ENCODE results near the gene PNKP. TPM values are rescaled to one million over a fixed set of nuclear protein-coding genes. Genes with fewer than 3 reads are reported as not detected.
A peak's percentile ranks its signal among the peaks of the same experiment; 100 is the strongest.

PNKP gene
- total and polyA plus RNA-seq, 5 donors, result 38.6 to 144 (median 40.8) TPM

DNA sequence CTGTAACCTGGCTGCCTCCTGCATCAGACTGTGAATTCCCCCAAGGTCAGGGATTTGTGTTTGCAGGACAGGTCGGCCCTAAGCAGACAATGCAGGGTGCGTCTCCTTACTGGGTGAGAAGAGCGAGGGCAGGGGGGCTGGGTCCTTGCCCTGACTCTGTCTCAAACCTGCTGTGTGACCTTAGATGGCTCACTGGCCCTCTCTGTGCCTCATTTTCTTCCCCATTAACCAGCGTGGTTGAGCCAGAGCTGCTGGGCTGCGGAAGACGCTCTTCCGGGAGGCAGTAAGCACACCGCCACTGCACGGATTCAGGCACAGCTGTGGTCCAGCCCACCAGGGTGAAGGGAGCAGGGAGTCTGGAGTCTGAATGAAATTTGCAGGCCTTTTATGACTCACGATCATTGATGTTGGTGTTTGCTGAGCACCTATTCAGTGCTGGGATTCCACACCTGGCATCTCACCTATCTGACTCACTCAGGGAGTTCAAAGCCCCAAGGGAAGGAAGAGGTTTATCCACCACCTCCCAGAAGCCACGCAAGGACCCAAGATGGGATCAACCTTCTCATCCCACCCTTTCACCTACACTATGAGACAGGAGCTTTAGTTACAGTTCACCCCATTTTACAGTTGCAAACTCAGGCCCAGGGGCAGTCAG is 7.3 kb upstream of the PNKP start:
- H3K4me3 ChIP-seq (ENCODE audit: low read length), result no peak overlapping the region
- no peaks in the 10 kb centered on the region for H3K27me3 ChIP-seq (ENCODE audit: control insufficient read depth, insufficient read depth)
- peaks cover 7% of the 10 kb centered on the region for H3K4me1 ChIP-seq (ENCODE audit: control insufficient read depth, insufficient read depth, low read length)
- H3K27ac ChIP-seq (ENCODE audit: low read length), result no peak overlapping the region
- no peaks in the 10 kb centered on the region for H3K9me3 ChIP-seq (ENCODE audit: control insufficient read depth, low read length)
- ATAC-seq, result no peak
- intact Hi-C loops (cut with DNase I), result no loop called here
- peak in 1 of 3 donors; percentile 30 for DNase-seq
- WGBS, result 93% methylated on average over 11 of the region's 11 CpGs

DNA sequence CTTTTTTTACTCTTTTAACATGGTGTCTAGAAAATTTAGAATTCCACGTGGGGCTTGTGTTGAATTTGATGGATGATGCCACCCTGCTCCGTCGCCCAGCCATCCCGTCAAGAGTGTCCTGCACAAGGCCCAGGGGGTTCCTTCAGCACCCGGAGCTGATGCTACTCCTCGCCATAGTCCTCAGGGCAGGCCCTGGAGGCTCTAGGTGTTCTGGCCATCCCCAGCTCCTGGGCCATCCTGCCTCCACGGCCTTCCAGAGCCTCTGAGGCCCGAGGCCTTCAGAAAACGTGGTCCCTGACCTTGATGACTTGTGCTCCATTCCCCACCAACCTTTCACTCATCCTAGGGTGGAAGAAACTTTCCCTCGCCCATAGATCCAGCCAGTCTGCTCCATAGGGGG is 6.5 kb upstream of the PNKP start:
- peaks cover 7% of the 10 kb centered on the region for H3K4me1 ChIP-seq (ENCODE audit: control insufficient read depth, insufficient read depth, low read length)
- 88% methylated on average over 10 of the region's 10 CpGs for WGBS
- H3K9me3 ChIP-seq (ENCODE audit: control insufficient read depth, low read length), result no peaks in the 10 kb centered on the region
- DNase-seq (peak in 2 of 3 donors; percentile 29 to 44), ATAC-seq (no peak)
- no peak overlapping the region for H3K4me3 ChIP-seq (ENCODE audit: low read length)
- H3K27ac ChIP-seq (ENCODE audit: low read length), result no peak overlapping the region
- H3K27me3 ChIP-seq (ENCODE audit: control insufficient read depth, insufficient read depth), result no peaks in the 10 kb centered on the region
- intact Hi-C loops (cut with DNase I), result no loop called here

DNA sequence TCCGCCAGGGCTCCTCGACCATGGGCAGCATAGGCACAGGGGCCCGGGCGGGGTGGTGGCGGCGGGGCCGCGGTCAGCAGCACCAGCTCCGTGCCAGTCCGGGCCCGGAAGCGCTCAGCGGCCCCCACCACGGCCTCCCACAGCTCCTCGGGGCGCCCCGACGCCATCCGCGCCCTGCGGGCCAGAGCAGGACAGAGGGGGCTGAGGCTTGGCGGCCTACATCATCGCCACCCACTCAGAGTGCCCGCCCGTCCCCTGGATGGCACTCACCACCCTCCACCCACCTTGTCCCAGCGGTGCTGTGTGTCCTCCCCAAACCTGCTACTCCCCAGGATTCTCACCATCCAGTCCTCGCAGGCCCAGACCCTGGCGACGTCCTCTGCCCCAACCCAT is 5.7 kb upstream of the PNKP start:
- no peak for ATAC-seq
- peaks cover 7% of the 10 kb centered on the region for H3K4me1 ChIP-seq (ENCODE audit: control insufficient read depth, insufficient read depth, low read length)
- intact Hi-C loops (cut with DNase I), result no loop called here
- H3K4me3 ChIP-seq (ENCODE audit: low read length), result no peak overlapping the region
- DNase-seq, result peak in 2 of 3 donors; percentile 52 to 70
- WGBS, result 92% methylated on average over 29 of the region's 29 CpGs
- no peaks in the 10 kb centered on the region for H3K27me3 ChIP-seq (ENCODE audit: control insufficient read depth, insufficient read depth)
- H3K27ac ChIP-seq (ENCODE audit: low read length), result no peak overlapping the region
- no peaks in the 10 kb centered on the region for H3K9me3 ChIP-seq (ENCODE audit: control insufficient read depth, low read length)

DNA sequence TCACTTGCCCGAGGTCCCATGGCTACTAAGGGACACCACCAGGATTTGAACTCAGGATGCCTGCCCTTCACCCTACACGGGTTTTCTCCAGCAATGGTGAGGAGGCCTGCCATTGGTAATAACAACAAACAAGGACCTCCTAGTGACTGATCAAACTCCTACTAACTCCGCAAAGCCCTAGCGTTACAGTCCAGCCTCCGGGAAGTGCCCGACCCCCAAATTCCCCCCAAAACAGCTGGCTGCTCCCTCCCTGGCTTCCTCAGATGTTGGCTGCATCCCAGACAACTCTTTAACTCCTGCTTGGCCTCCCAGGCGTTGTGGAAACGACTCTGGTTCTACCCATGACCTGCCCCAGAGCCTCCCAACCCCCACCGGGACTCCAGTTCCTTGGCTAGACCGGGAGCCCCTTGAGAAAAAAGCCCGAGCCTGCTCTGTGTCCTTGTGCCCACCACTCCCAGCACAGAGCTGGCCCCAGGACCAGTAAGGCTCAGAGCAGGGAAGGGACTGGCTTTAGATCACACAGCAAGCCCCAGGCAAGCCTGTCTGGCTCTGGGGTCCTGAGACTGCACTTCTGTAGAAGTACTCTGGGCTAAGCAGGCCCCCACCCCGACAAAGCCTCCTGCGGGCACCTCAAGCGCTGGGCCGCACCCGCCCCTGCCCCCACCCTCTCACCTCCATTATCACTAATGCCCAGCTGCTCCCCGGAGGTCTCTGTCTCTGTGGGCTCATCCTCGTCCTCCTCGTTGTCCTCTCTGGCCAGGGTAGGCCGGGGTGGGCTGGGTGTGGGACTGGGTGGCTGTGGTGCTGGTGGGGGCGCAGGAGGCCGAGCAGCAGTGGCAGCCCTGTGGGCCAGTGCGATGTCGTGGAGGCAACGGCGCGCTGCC is 5.1 kb upstream of the PNKP start:
- Histone ChIP-seq H3K4me3 (ENCODE audit: low read length) (no peak overlapping the region), H3K27me3 (ENCODE audit: control insufficient read depth, insufficient read depth) (no peaks in the 10 kb centered on the region), H3K27ac (ENCODE audit: low read length) (no peak overlapping the region), H3K4me1 (ENCODE audit: control insufficient read depth, insufficient read depth, low read length) (peaks cover 7% of the 10 kb centered on the region), H3K9me3 (ENCODE audit: control insufficient read depth, low read length) (no peaks in the 10 kb centered on the region)
- peak in 2 of 3 donors; percentile 54 to 57 for DNase-seq
- WGBS, result 83% methylated on average over 27 of the region's 27 CpGs
- intact Hi-C loops (cut with DNase I), result no loop called here
- ATAC-seq, result no peak

DNA sequence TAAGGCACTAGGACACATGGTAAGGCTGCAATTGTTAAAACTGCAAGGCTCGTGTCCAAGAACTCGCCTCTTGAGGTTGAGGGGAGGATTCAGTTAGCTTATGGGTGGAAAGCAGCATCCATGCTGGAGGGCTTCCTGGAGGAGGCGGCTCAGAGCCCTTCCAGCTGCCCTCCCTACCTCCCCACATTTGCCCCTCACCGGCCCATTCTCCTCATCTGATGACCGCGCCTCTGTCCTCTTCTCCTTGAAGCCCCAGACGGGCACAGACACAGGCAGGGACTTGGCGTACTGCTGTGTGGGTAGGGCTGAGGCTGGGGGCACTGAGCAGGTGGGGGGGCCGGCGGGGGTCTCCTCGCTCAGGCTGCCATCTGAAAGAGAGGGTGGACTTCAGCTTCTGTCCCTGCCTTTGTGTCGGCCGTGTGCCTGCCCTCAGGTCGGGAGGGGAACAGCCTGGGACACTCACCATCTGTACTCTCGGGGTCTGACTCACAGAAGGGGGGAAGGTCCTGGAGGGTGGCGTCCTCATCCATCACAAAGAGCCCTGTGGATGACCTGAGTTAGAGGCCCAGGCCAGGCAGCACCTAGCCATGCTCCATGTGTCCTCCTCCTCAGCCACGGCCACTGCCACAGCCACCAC is 4.1 kb upstream of the PNKP start:
- Histone ChIP-seq H3K9me3 (ENCODE audit: control insufficient read depth, low read length) (no peaks in the 10 kb centered on the region), H3K27me3 (ENCODE audit: control insufficient read depth, insufficient read depth) (no peaks in the 10 kb centered on the region), H3K27ac (ENCODE audit: low read length) (no peak overlapping the region), H3K4me1 (ENCODE audit: control insufficient read depth, insufficient read depth, low read length) (peaks cover 7% of the 10 kb centered on the region), H3K4me3 (ENCODE audit: low read length) (no peak overlapping the region)
- intact Hi-C loops (cut with DNase I), result no loop called here
- ATAC-seq (no peak), DNase-seq (peak in 2 of 3 donors; percentile 55 to 56)
- WGBS, result 90% methylated on average over 17 of the region's 17 CpGs

- Histone ChIP-seq H3K27ac (ENCODE audit: low read length) (peak overlapping the region; percentile 86), H3K27me3 (ENCODE audit: control insufficient read depth, insufficient read depth) (no peaks in the 10 kb centered on the region), H3K4me1 (ENCODE audit: control insufficient read depth, insufficient read depth, low read length) (peaks cover 3% of the 10 kb centered on the region), H3K9me3 (ENCODE audit: control insufficient read depth, low read length) (no peaks in the 10 kb centered on the region), H3K4me3 (ENCODE audit: low read length) (no peak overlapping the region)
- DNase-seq, result peak; percentile 35 to 76 (median 66)
- ATAC-seq, result no peak
- WGBS, result 62% methylated on average over 15 of the region's 15 CpGs
- intact Hi-C loops (cut with DNase I), result no loop called here
These were observed 3.0 kb upstream of the PNKP start for GRCh38 chr19:49870309-49870901.

- DNase-seq, result peak; percentile 94 to 98 (median 98)
- intact Hi-C loops (cut with DNase I), result loop anchor here in 3 of 4 donors (5.0 to 10.0 kb wide), 2 partner anchors 52 to 55 kb away; partner anchors contain the start of genes MED25 (in 3 of the 3) and FUZ (in 2 of the 3)
- Histone ChIP-seq H3K4me1 (ENCODE audit: control insufficient read depth, insufficient read depth, low read length) (peaks cover 4% of the 10 kb centered on the region), H3K27ac (ENCODE audit: low read length) (peak overlapping the region; percentile 86), H3K4me3 (ENCODE audit: low read length) (peak overlapping the region; percentile 32), H3K27me3 (ENCODE audit: control insufficient read depth, insufficient read depth) (no peaks in the 10 kb centered on the region), H3K9me3 (ENCODE audit: control insufficient read depth, low read length) (no peaks in the 10 kb centered on the region)
- ATAC-seq, result peak; percentile 84 to 86
- under 1% methylated on average over 67 of the region's 67 CpGs for WGBS
These were observed 2.3 kb upstream of the PNKP start for GRCh38 chr19:49869484-49870308.

- Histone ChIP-seq H3K4me1 (ENCODE audit: control insufficient read depth, insufficient read depth, low read length) (peaks cover 4% of the 10 kb centered on the region), H3K4me3 (ENCODE audit: low read length) (peak overlapping the region; percentile 15), H3K27ac (ENCODE audit: low read length) (peak overlapping the region; percentile 69), H3K27me3 (ENCODE audit: control insufficient read depth, insufficient read depth) (no peaks in the 10 kb centered on the region), H3K9me3 (ENCODE audit: control insufficient read depth, low read length) (no peaks in the 10 kb centered on the region)
- WGBS, result under 1% methylated on average over 15 of the region's 15 CpGs
- peak; percentile 4 to 8 for ATAC-seq
- intact Hi-C loops (cut with DNase I), result loop anchor here in 3 of 4 donors (5.0 to 10.0 kb wide), 2 partner anchors 52 to 54 kb away; partner anchors contain the start of genes MED25 (in 3 of the 3) and FUZ (in 2 of the 3)
- DNase-seq, result no peak
These were observed 1.7 kb upstream of the PNKP start for GRCh38 chr19:49869009-49869483.

- no peaks in the 10 kb centered on the region for H3K27me3 ChIP-seq (ENCODE audit: control insufficient read depth, insufficient read depth)
- ATAC-seq (no peak), DNase-seq (peak in 1 of 3 donors; percentile 12)
- H3K9me3 ChIP-seq (ENCODE audit: control insufficient read depth, low read length), result no peaks in the 10 kb centered on the region
- intact Hi-C loops (cut with DNase I), result loop anchor here in 3 of 4 donors (5.0 to 10.0 kb wide), 2 partner anchors 48 to 50 kb away; partner anchors contain the start of genes MED25 (in 3 of the 3) and FUZ (in 2 of the 3)
- no peak overlapping the region for H3K4me3 ChIP-seq (ENCODE audit: low read length)
- H3K27ac ChIP-seq (ENCODE audit: low read length), result no peak overlapping the region
- WGBS, result 89% methylated on average over 13 of the region's 13 CpGs
- peaks cover 2% of the 10 kb centered on the region for H3K4me1 ChIP-seq (ENCODE audit: control insufficient read depth, insufficient read depth, low read length)
These were observed 2.5 kb downstream of the PNKP start for GRCh38 chr19:49864890-49865289.

- H3K27me3 ChIP-seq (ENCODE audit: control insufficient read depth, insufficient read depth), result no peaks in the 10 kb centered on the region
- no peak for ATAC-seq
- DNase-seq, result peak; percentile 23 to 62 (median 54)
- 91% methylated on average over 17 of the region's 17 CpGs for WGBS
- H3K27ac ChIP-seq (ENCODE audit: low read length), result no peak overlapping the region
- H3K4me1 ChIP-seq (ENCODE audit: control insufficient read depth, insufficient read depth, low read length), result peaks cover 2% of the 10 kb centered on the region
- no peaks in the 10 kb centered on the region for H3K9me3 ChIP-seq (ENCODE audit: control insufficient read depth, low read length)
- H3K4me3 ChIP-seq (ENCODE audit: low read length), result no peak overlapping the region
- intact Hi-C loops (cut with DNase I), result loop anchor here in 2 of 4 donors (10.0 kb wide), 1 partner anchor 49 kb away; the partner anchor contains the start of genes FUZ (in 2 of the 2) and MED25 (in 2 of the 2)
These were observed 3.4 kb downstream of the PNKP start for GRCh38 chr19:49863935-49864320.

Data from right cardiac atrium (tissue), 5 donors.